IMR-90 (cell line): Measurements from ENCODE around the gene C17orf67. TPM values are rescaled to one million over a fixed set of nuclear protein-coding genes. Genes with fewer than 3 reads are reported as not detected.

Source experiments
- ATAC-seq: fragments of 200-7000 bp; cut with Tn5 transposase; 2 replicates; pipeline ENCODE4 v1.9.1; 2020; ENCODE audit warnings: low read depth, mild to moderate bottlenecking, moderate library complexity
- BruUV-seq: library from RNA; stranded (reverse); fragments of 400-500 nt; replicated peaks from 2 replicates; lab custom pipeline; 2021; lab: Mats Ljungman, UMichigan
- CTCF ChIA-PET: fragments of 300-600 bp; formaldehyde crosslinking; extraction: SDS; loops from one replicate; lab custom pipeline; 2021; ENCODE audit warnings: antibody characterized with exemption; lab: Yijun Ruan, JAX
- POLR2A ChIA-PET: fragments of 300-600 bp; sonication (Branson Sonifier 250); formaldehyde crosslinking; loops from one replicate; lab custom pipeline; 2022; ENCODE audit warnings: antibody characterized with exemption; ENCODE audit not compliant: unreplicated experiment; lab: Charles Lee
- DNase-seq: peaks from one replicate; pipeline ENCODE4 v3.0.0; 2013
- H2AFZ ChIP-seq: replicated peaks from 2 replicates; pipeline ENCODE3; 2013; ENCODE audit warnings: low read length, mild to moderate bottlenecking; ENCODE audit not compliant: poor library complexity
- H2AK5ac ChIP-seq: 2 replicates; pipeline ENCODE4 v1.6.1; 2013; ENCODE audit warnings: low read depth, low read length, inconsistent platforms
- H2AK9ac ChIP-seq: replicated peaks from 2 replicates; pipeline ENCODE3; 2013; ENCODE audit warnings: mild to moderate bottlenecking, low read depth, low read length, moderate library complexity; ENCODE audit not compliant: poor library complexity
- H2BK120ac ChIP-seq: 2 replicates; pipeline ENCODE4 v1.6.1; 2013; ENCODE audit warnings: low read depth, low read length, inconsistent platforms
- H2BK15ac ChIP-seq: 3 replicates; pipeline ENCODE4 v1.6.1; 2013; ENCODE audit warnings: low read depth, low read length, inconsistent platforms
- H2BK20ac ChIP-seq: 2 replicates; pipeline ENCODE4 v1.6.1; 2013; ENCODE audit warnings: low read depth, mild to moderate bottlenecking, inconsistent platforms, low read length, moderate library complexity
- H2BK5ac ChIP-seq: 2 replicates; pipeline ENCODE4 v1.6.1; 2013; ENCODE audit warnings: mild to moderate bottlenecking, low read depth, low read length, inconsistent platforms; ENCODE audit not compliant: poor library complexity, severe bottlenecking
- H3K14ac ChIP-seq: replicated peaks from 2 replicates; pipeline ENCODE4 v1.6.1; 2013; ENCODE audit warnings: low read depth, low read length, inconsistent platforms
- H3K18ac ChIP-seq: 2 replicates; pipeline ENCODE4 v1.6.1; 2013; ENCODE audit warnings: low read depth, low read length, control low read depth
- H3K23ac ChIP-seq: 2 replicates; pipeline ENCODE4 v1.6.1; 2013; ENCODE audit warnings: low read depth, low read length, inconsistent platforms
- H3K27ac ChIP-seq: 2 replicates; pipeline ENCODE4 v1.5.1; 2013; ENCODE audit warnings: mild to moderate bottlenecking, control low read depth, low read length; ENCODE audit not compliant: insufficient read depth
- H3K27me3 ChIP-seq: 2 replicates; pipeline ENCODE4 v1.6.1; 2013; ENCODE audit warnings: low read length; ENCODE audit not compliant: control insufficient read depth, insufficient read depth
- H3K36me3 ChIP-seq: 2 replicates; pipeline ENCODE4 v1.6.1; 2013; ENCODE audit warnings: low read length, mixed read lengths; ENCODE audit not compliant: control insufficient read depth, insufficient read depth
- H3K4ac ChIP-seq: 2 replicates; pipeline ENCODE4 v1.6.1; 2013; ENCODE audit warnings: low read depth, low read length, inconsistent platforms
- H3K4me1 ChIP-seq: 2 replicates; pipeline ENCODE4 v1.6.1; 2013; ENCODE audit warnings: low read length, mixed read lengths; ENCODE audit not compliant: control insufficient read depth, insufficient read depth
- H3K4me2 ChIP-seq: 2 replicates; pipeline ENCODE4 v1.6.1; 2013; ENCODE audit warnings: low read depth, mild to moderate bottlenecking, control low read depth, low read length, moderate library complexity
- H3K4me3 ChIP-seq: 2 replicates; pipeline ENCODE4 v1.5.1; 2013; ENCODE audit warnings: low read depth, mild to moderate bottlenecking, control low read depth, low read length, moderate library complexity; ENCODE audit not compliant: insufficient read depth
- H3K56ac ChIP-seq: 2 replicates; pipeline ENCODE4 v1.6.1; 2013; ENCODE audit warnings: low read length, inconsistent platforms; ENCODE audit not compliant: insufficient read depth; ENCODE audit errors: extremely low read depth
- H3K79me1 ChIP-seq, 2 experiments: 2 replicates each; pipeline ENCODE4 v1.6.1; 2013; ENCODE audit warnings: low read length in 2 of 2, inconsistent platforms in 1 of 2, low read depth in 1 of 2
- H3K9ac ChIP-seq: 2 replicates; pipeline ENCODE4 v1.6.1; 2013; ENCODE audit warnings: low read depth, low read length, control low read depth
- H3K9me1 ChIP-seq: 2 replicates; pipeline ENCODE4 v1.6.1; 2013; ENCODE audit warnings: low read length, inconsistent platforms; ENCODE audit not compliant: insufficient read depth
- H3K9me3 ChIP-seq: 2 replicates; pipeline ENCODE4 v1.6.1; 2013; ENCODE audit warnings: low read length; ENCODE audit not compliant: control insufficient read depth, insufficient read depth
- H4K20me1 ChIP-seq: 2 replicates; pipeline ENCODE4 v1.6.1; 2013; ENCODE audit warnings: low read length, inconsistent platforms; ENCODE audit not compliant: insufficient read depth
- H4K5ac ChIP-seq: 2 replicates; pipeline ENCODE4 v1.6.1; 2013; ENCODE audit warnings: mild to moderate bottlenecking, low read depth, low read length, control low read depth
- H4K8ac ChIP-seq, 2 experiments: 2 replicates each; pipeline ENCODE4 v1.6.1; 2013; ENCODE audit warnings: low read depth in 2 of 2, low read length in 2 of 2, control low read depth in 1 of 2, inconsistent platforms in 1 of 2
- H4K91ac ChIP-seq: 2 replicates; pipeline ENCODE4 v1.6.1; 2013; ENCODE audit warnings: low read depth, low read length, inconsistent platforms; ENCODE audit not compliant: insufficient read depth
- BHLHE40 ChIP-seq: fragments of 150-350 bp; IDR thresholded peaks from 2 replicates; pipeline ENCODE4 v1.6.1; 2016; ENCODE audit warnings: mild to moderate bottlenecking, low read depth, low read length
- FOS ChIP-seq: fragments of 150-350 bp; IDR thresholded peaks from 2 replicates; pipeline ENCODE4 v1.6.1; 2016; ENCODE audit warnings: low read depth, low read length
- NFE2L2 ChIP-seq: fragments of 150-350 bp; IDR thresholded peaks from 2 replicates; pipeline ENCODE4 v1.6.1; 2016; ENCODE audit warnings: low read depth, mild to moderate bottlenecking, low read length
- WGBS, 2 experiments: methylation state at CpG; one replicate each; pipeline versions ENCODE4 v1.1.5 to v1.1.7; 2013; ENCODE audit warnings: missing lambda C conversion rate in 2 of 2; ENCODE audit not compliant: insufficient read length in 1 of 2; ENCODE audit errors: extremely low coverage in 2 of 2; 5-methylcytosine and 5-hydroxymethylcytosine counted together
- dilution Hi-C: fragments of 300-500 bp; cut with HindIII; formaldehyde crosslinking; loops from one replicate; pipeline ENCODE4 v1.14.3; 2018; ENCODE audit warnings: low sequenced_read_pairs; ENCODE audit not compliant: unreplicated experiment
- in situ Hi-C: fragments of 300-500 bp; cut with MboI; formaldehyde crosslinking; loops from 3 replicates; pipeline ENCODE4 v1.14.3; 2019; ENCODE audit warnings: low sequenced_read_pairs, inconsistent platforms, mixed read lengths
- intact Hi-C: fragments of 100-400 bp; cut with micrococcal nuclease; formaldehyde crosslinking; loops from 2 replicates; pipeline ENCODE4 v1.10.0; 2022
- polyA plus RNA-seq, 3 experiments: library from polyadenylated mRNA; depleted of rRNA; stranded (reverse); fragments of >200 nt; gene quantifications; 2 replicates each; pipeline ENCODE4 v1.2.3, GENCODE V29; 2012; ENCODE audit warnings: low replicate concordance in 1 of 3
- total RNA-seq: library from RNA; depleted of rRNA; stranded (reverse); fragments of >200 nt; gene quantifications from 2 replicates; pipeline ENCODE4 v1.2.3, GENCODE V29; 2012
- TF ChIP-seq, protein P1 (sequence below): conservative IDR thresholded peaks from 2 replicates; pipeline ENCODE4 v1.5.1; 2012; ENCODE audit warnings: mild to moderate bottlenecking, low read depth, low read length, improper control_type of control experiment

Gene C17orf67
- total and polyA plus RNA-seq, 2 of the 4 experiments (the other 2 are of a cell fraction): 0.18 to 1.1 TPM

DNA sequence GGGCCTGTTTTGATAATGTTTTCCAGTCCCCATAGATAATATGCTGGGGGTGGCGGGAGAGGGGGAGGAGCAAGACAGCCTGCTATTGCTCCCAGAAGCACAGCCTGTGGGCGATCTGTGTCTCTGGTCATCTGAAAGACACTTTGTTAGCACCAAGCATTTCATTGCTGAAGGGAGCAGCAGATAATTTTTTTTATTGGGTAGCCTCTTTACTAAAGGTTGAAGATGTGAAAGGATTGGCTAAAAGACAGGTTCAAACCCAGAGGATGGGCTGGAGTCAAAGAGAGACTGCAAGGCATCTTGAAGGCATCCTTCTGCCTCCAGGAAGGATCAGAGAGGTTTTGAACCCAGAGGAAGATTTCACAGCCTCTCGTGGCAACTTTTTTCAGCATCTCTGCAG is 60.6 kb downstream of the C17orf67 start:
- peaks cover 7% of the 10 kb centered on the region for H3K9me1 ChIP-seq
- peaks cover 1% of the 10 kb centered on the region; the same call in 1 of the 2 replicates for H3K4me1 ChIP-seq
- in situ Hi-C loops (loop anchor here (10.0 kb wide), 2 partner anchors 48 to 178 kb away; partner anchors contain the start of gene NOG), dilution Hi-C loops (no loop called here), intact Hi-C loops (no loop called here)
- TF ChIP-seq, protein P1, sequence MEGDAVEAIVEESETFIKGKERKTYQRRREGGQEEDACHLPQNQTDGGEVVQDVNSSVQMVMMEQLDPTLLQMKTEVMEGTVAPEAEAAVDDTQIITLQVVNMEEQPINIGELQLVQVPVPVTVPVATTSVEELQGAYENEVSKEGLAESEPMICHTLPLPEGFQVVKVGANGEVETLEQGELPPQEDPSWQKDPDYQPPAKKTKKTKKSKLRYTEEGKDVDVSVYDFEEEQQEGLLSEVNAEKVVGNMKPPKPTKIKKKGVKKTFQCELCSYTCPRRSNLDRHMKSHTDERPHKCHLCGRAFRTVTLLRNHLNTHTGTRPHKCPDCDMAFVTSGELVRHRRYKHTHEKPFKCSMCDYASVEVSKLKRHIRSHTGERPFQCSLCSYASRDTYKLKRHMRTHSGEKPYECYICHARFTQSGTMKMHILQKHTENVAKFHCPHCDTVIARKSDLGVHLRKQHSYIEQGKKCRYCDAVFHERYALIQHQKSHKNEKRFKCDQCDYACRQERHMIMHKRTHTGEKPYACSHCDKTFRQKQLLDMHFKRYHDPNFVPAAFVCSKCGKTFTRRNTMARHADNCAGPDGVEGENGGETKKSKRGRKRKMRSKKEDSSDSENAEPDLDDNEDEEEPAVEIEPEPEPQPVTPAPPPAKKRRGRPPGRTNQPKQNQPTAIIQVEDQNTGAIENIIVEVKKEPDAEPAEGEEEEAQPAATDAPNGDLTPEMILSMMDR: no peak
- TF ChIP-seq FOS (no peak), BHLHE40 (no peak), NFE2L2 (no peak)
- no peak overlapping the region for H3K23ac ChIP-seq
- H3K36me3 ChIP-seq: no peaks in the 10 kb centered on the region
- H3K9ac ChIP-seq: no peak overlapping the region
- no peaks in the 10 kb centered on the region for H3K79me1 ChIP-seq
- H4K8ac ChIP-seq: no peak overlapping the region
- DNase-seq (no peak), ATAC-seq (no peak)
- no CpG with 5 or more reads among the region's 3 CpGs for WGBS, 2 experiments
- POLR2A ChIA-PET: no interaction called here
- H3K18ac ChIP-seq: no peak overlapping the region
- H4K91ac ChIP-seq: no peak overlapping the region
- no peak overlapping the region for H3K14ac ChIP-seq
- no peak overlapping the region for H2AK5ac ChIP-seq
- no peak overlapping the region for H3K56ac ChIP-seq
- no peak overlapping the region for H3K4me3 ChIP-seq
- H2BK20ac ChIP-seq: no peak overlapping the region
- no peak overlapping the region for H2AK9ac ChIP-seq
- no peaks in the 10 kb centered on the region for H4K20me1 ChIP-seq
- no TSS peak for BruUV-seq
- CTCF ChIA-PET: interaction anchor here (0.5 kb wide), 1 partner anchor 182 kb away, joined by 4 read pairs; no protein-coding TSS in a partner anchor
- H3K4me2 ChIP-seq: no peak overlapping the region
- H3K9me3 ChIP-seq: no peaks in the 10 kb centered on the region
- no peak overlapping the region for H2BK120ac ChIP-seq
- H4K5ac ChIP-seq: no peak overlapping the region
- H2BK5ac ChIP-seq: no peak overlapping the region
- H3K27ac ChIP-seq: no peak overlapping the region
- H2AFZ ChIP-seq: no peak overlapping the region
- H2BK15ac ChIP-seq: no peak overlapping the region
- peaks cover 2% of the 10 kb centered on the region; the same call in 1 of the 2 replicates for H3K27me3 ChIP-seq
- no peak overlapping the region for H3K4ac ChIP-seq
